K562 (cell line): ENCODE results near the gene RASL12. TPM values are rescaled to one million over a fixed set of nuclear protein-coding genes. Genes with fewer than 3 reads are reported as not detected.

Experiments used
- ATAC-seq: fragments of 200-7000 bp; cut with Tn5 transposase; 3 replicates; pipeline ENCODE4 v1.9.1; 2020; ENCODE audit warnings: moderate library complexity
- BruUV-seq: library from RNA; stranded (reverse); fragments of 400-500 nt; replicated peaks from 2 replicates; lab custom pipeline; 2021; lab: Mats Ljungman, UMichigan
- CTCF ChIA-PET: fragments of 300-600 bp; formaldehyde crosslinking; extraction: SDS; loops from one replicate; lab custom pipeline; 2021; ENCODE audit warnings: low intra/inter-chr PET ratio; lab: Yijun Ruan, JAX
- POLR2A ChIA-PET: fragments of 300-600, 350-650 bp; sonication (Branson Sonifier 250); formaldehyde crosslinking; extraction: SDS; loops from one replicate; lab custom pipeline; 2021; ENCODE audit warnings: antibody characterized with exemption, inconsistent platforms; lab: Yijun Ruan, JAX
- DNase-seq, 4 experiments: peaks; one replicate each; pipeline versions ENCODE4 v3.0.0 to v3.0.0-alpha.2; 2011 to 2018; ENCODE audit warnings: low spot score in 3 of 4, mixed read lengths in 3 of 4; ENCODE audit errors: extremely low read depth in 1 of 4
- FAIRE-seq: peaks from 2 replicates; lab custom pipeline; 2011; peaks lifted over from hg19 to GRCh38; lab: Jason Lieb, UNC
- H2AFZ ChIP-seq: 2 replicates; pipeline ENCODE4 v1.6.0; 2011; ENCODE audit warnings: low read depth, low read length, control low read depth, inconsistent platforms
- H3K27ac ChIP-seq: fragments of 200-600 bp; 3 replicates; pipeline ENCODE4 v1.8.0; 2011; ENCODE audit warnings: low read depth, mild to moderate bottlenecking, control low read depth, inconsistent platforms, low read length, moderate library complexity, mixed read lengths; ENCODE audit errors: extremely low read depth
- H3K27me3 ChIP-seq, 2 experiments: fragments of 300-600 bp in 1 of 2; 2 replicates in 1 of 2; 3 replicates in 1 of 2; pipeline versions ENCODE4 v1.6.0 to v1.8.0; 2011; ENCODE audit warnings: inconsistent platforms in 2 of 2, low read length in 2 of 2, mild to moderate bottlenecking in 1 of 2, mixed read lengths in 1 of 2, moderate library complexity in 1 of 2; ENCODE audit not compliant: control insufficient read depth in 2 of 2, insufficient read depth in 2 of 2
- H3K36me3 ChIP-seq: fragments of 300-600 bp; 3 replicates; pipeline ENCODE4 v1.8.0; 2011; ENCODE audit warnings: mild to moderate bottlenecking, low read length, inconsistent platforms; ENCODE audit not compliant: control insufficient read depth, insufficient read depth
- H3K4me1 ChIP-seq, 2 experiments: fragments of 200-600 bp in 1 of 2; replicated peaks in 1 of 2; 2 replicates in 1 of 2; 3 replicates in 1 of 2; pipeline versions ENCODE4 v1.5.1 to v1.8.0; 2011; ENCODE audit warnings: inconsistent platforms in 2 of 2, low read length in 2 of 2, mild to moderate bottlenecking in 1 of 2, mixed read lengths in 1 of 2, moderate library complexity in 1 of 2; ENCODE audit not compliant: control insufficient read depth in 2 of 2, insufficient read depth in 2 of 2
- H3K4me2 ChIP-seq: 2 replicates; pipeline ENCODE4 v1.6.1; 2011; ENCODE audit warnings: low read length, control low read depth, inconsistent platforms, mixed read lengths; ENCODE audit not compliant: insufficient read depth
- H3K4me3 ChIP-seq: fragments of 200-600 bp; sonication (generic), shearing (Covaris generic); 2 replicates; pipeline ENCODE4 v1.5.1; 2016; ENCODE audit warnings: control low read depth, inconsistent platforms
- H3K79me2 ChIP-seq: fragments of 200-600 bp; 3 replicates; pipeline ENCODE4 v1.8.0; 2011; ENCODE audit warnings: low read length, inconsistent platforms; ENCODE audit not compliant: control insufficient read depth, insufficient read depth
- H3K9ac ChIP-seq, 2 experiments: 2 replicates each; pipeline versions ENCODE4 v1.6.0 to v1.6.1; 2011; ENCODE audit warnings: low read depth in 2 of 2, low read length in 2 of 2, control low read depth in 1 of 2, inconsistent platforms in 1 of 2, mild to moderate bottlenecking in 1 of 2, mixed read lengths in 1 of 2; ENCODE audit not compliant: insufficient read depth in 1 of 2
- H3K9me1 ChIP-seq: one replicate; pipeline ENCODE4 v1.6.0; 2011; ENCODE audit warnings: inconsistent platforms, mild to moderate bottlenecking, low read length, moderate library complexity; ENCODE audit not compliant: control insufficient read depth, insufficient read depth
- H3K9me3 ChIP-seq: replicated peaks from 2 replicates; pipeline ENCODE4 v1.5.1; 2011; ENCODE audit warnings: low read depth, low read length, inconsistent platforms; ENCODE audit not compliant: control insufficient read depth, insufficient read depth
- H4K20me1 ChIP-seq: replicated peaks from 2 replicates; pipeline ENCODE4 v1.6.1; 2011; ENCODE audit warnings: low read length, inconsistent platforms, mixed read lengths; ENCODE audit not compliant: control insufficient read depth, insufficient read depth
- HDAC1 ChIP-seq, 2 experiments: fragments of 450-650 bp; IDR thresholded peaks; 2 replicates each; pipeline ENCODE4 v1.6.1; 2016 to 2017; ENCODE audit warnings: inconsistent platforms in 1 of 2, mild to moderate bottlenecking in 1 of 2, moderate library complexity in 1 of 2
- ILK ChIP-seq: fragments of 450-650 bp; IDR thresholded peaks from 2 replicates; pipeline ENCODE4 v1.6.1; 2016; ENCODE audit warnings: missing genetic modification characterization, low read depth, mild to moderate bottlenecking, missing compliant biosample characterization, moderate library complexity, borderline replicate concordance
- MITF ChIP-seq: IDR thresholded peaks from 2 replicates; pipeline ENCODE4 v1.6.1; 2014; ENCODE audit warnings: antibody characterized with exemption
- TEAD1 ChIP-seq, 2 experiments: fragments of 450-650 bp in 1 of 2; sonication (generic) in 1 of 2; formaldehyde crosslinking; IDR thresholded peaks; 2 replicates each; pipeline versions ENCODE4 v1.4.0 to v1.8.0; 2020 to 2022; ENCODE audit warnings: mild to moderate bottlenecking in 2 of 2, missing genetic modification reagents in 1 of 2
- TFAP4 ChIP-seq: sonication (generic); formaldehyde crosslinking; IDR thresholded peaks from 2 replicates; pipeline ENCODE4 v1.8.0; 2022; ENCODE audit warnings: missing genetic modification reagents, mild to moderate bottlenecking, moderate library complexity, borderline replicate concordance
- ZFP36 ChIP-seq: fragments of 150-350 bp; IDR thresholded peaks from 2 replicates; pipeline ENCODE4 v1.6.1; 2018; ENCODE audit warnings: low read length, low read depth; ENCODE audit not compliant: partially characterized antibody
- ZNF717 ChIP-seq: fragments of 250-450 bp; sonication (Bioruptor Pico); IDR thresholded peaks from 2 replicates; pipeline ENCODE4 v1.5.0; 2021
- WGBS: fragments of 100-300 bp; shearing (Covaris generic); methylation state at CpG from one replicate; pipeline ENCODE4 v1.1.6; 2016; ENCODE audit warnings: low coverage, mixed read lengths; ENCODE audit not compliant: insufficient coverage; ENCODE audit errors: missing lambda C conversion rate; 5-methylcytosine and 5-hydroxymethylcytosine counted together
- in situ Hi-C: fragments of 300-500 bp; cut with MboI; formaldehyde crosslinking; loops from 4 replicates; pipeline ENCODE4 v1.15.0; 2018; ENCODE audit warnings: inconsistent platforms, mixed read lengths
- intact Hi-C: fragments of 100-400 bp; cut with micrococcal nuclease; formaldehyde crosslinking; loops from 2 replicates; pipeline ENCODE4 v1.14.2; 2022
- polyA plus RNA-seq, 8 experiments: library from polyadenylated mRNA; depleted of rRNA in 4 of 8; stranded (reverse) in 5 of 8; unstranded in 3 of 8; fragments of >200 nt; fragmentation: Nextera tagmentation in 2 of 8; fragmentation: Illumina TruSeq in 1 of 8; extraction: Ambion mirVana in 2 of 8; extraction: Trizol in 1 of 8; gene quantifications; 2 replicates each; pipeline versions ENCODE4 v1.2.1 to v1.2.3, GENCODE V29; 2011 to 2014; ENCODE audit warnings: inconsistent platforms in 1 of 8, missing spikeins in 1 of 8
- total RNA-seq, 7 experiments: library from RNA; depleted of rRNA in 6 of 7; stranded (reverse); fragments of >200 nt in 6 of 7; fragmentation: Illumina TruSeq in 2 of 7; extraction: Trizol in 2 of 7; gene quantifications; 2 replicates each; pipeline versions ENCODE4 v1.2.1 to v1.2.3, GENCODE V29; 2011 to 2021; ENCODE audit warnings: low replicate concordance in 1 of 7
- TF ChIP-seq, protein P1 (sequence below): fragments of 450-650 bp; IDR thresholded peaks from 2 replicates; pipeline ENCODE4 v1.6.1; 2016; ENCODE audit warnings: low read depth, mild to moderate bottlenecking, moderate library complexity

RASL12 gene
- total and polyA plus RNA-seq, 9 of the 15 experiments (the other 6 are each of a cell fraction or from before 2014, with no cell fraction given): not detected

DNA sequence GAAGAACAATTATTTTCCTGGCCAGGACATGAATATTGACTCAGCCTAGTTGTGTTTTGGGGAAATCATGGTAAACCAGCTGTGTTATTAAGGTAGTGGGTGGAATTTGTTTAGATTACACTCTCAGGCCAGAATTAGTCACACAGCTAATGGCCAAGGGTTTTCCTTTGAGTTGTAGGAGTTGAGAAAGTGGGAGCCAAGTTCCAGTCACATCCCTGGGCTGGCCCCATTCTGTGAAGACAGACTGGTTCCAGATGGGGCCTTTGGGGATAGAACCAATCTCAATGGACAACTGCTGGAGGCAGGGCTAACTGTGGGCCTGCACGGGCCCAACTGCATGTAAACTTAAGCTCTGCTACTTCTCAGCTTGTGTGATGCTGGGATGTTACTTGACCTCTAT is 1.4 kb upstream of the RASL12 start:
- BruUV-seq: no TSS peak
- POLR2A ChIA-PET: interaction anchor here (0.8 to 1.8 kb wide), 2 partner anchors 9 to 13 kb away, joined by 3 to 7 read pairs; no protein-coding TSS in a partner anchor

More for the DNA sequence above, 1.4 kb upstream of the RASL12 start:
- no peaks in the 10 kb centered on the region for H3K9me1 ChIP-seq
- ATAC-seq: peak; percentile 26; the same call in 2 of the 3 replicates
- no peaks in the 10 kb centered on the region for H3K36me3 ChIP-seq
- H3K79me2 ChIP-seq: no peaks in the 10 kb centered on the region
- H2AFZ ChIP-seq: no peak overlapping the region
- H3K27me3 ChIP-seq: peaks cover 15 to 46% of the 10 kb centered on the region in 2 experiments
- H3K4me2 ChIP-seq: no peak overlapping the region
- TF ChIP-seq, protein P1, sequence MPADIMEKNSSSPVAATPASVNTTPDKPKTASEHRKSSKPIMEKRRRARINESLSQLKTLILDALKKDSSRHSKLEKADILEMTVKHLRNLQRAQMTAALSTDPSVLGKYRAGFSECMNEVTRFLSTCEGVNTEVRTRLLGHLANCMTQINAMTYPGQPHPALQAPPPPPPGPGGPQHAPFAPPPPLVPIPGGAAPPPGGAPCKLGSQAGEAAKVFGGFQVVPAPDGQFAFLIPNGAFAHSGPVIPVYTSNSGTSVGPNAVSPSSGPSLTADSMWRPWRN: no peak
- TF ChIP-seq ILK: no peak
- TF ChIP-seq ZFP36: no peak
- TF ChIP-seq ZNF717 (CRISPR knock-in tag): no peak
- no peak for TF ChIP-seq HDAC1 (IDR thresholded peaks at IDR 0.05)
- no peak for TF ChIP-seq TFAP4
- no peak for TF ChIP-seq TEAD1 (CRISPR knock-in tag; IDR thresholded peaks at IDR 0.05)
- TF ChIP-seq MITF: no peak
- TF ChIP-seq, all 486 proteins: peak for 0
- no peaks in the 10 kb centered on the region for H3K9me3 ChIP-seq
- intact Hi-C loops (no loop called here), in situ Hi-C loops (no loop called here)
- 0 out of 2 replicates have a peak, but pooled peaks cover 3% of the 10 kb centered on the region for H4K20me1 ChIP-seq
- CTCF ChIA-PET: no interaction called here
- H3K27ac ChIP-seq: no peak overlapping the region
- DNase-seq (no peak), FAIRE-seq (peak; percentile 26)
- WGBS: 0% methylated on average over 1 of the region's 1 CpG
- peaks cover 0 to 10% of the 10 kb centered on the region in 2 experiments; a peak in 1 of 5 replicates for H3K4me1 ChIP-seq
- H3K9ac ChIP-seq: no peak overlapping the region
- no peak overlapping the region for H3K4me3 ChIP-seq
